OCI-LY1 (cell line): ENCODE measurements around the gene INPP4A.

Source experiments
- H2AFZ ChIP-seq: fragments of 200-600 bp; sonication (generic), shearing (Covaris generic); 2 replicates; pipeline ENCODE4 v1.6.0; 2014; ENCODE audit warnings: antibody characterized with exemption, mild to moderate bottlenecking, low read length
- H3F3A ChIP-seq: fragments of 200-600 bp; sonication (generic), shearing (Covaris generic); 2 replicates; pipeline ENCODE4 v1.6.0; 2014; ENCODE audit warnings: mild to moderate bottlenecking, antibody characterized with exemption, low read length, moderate library complexity; ENCODE audit not compliant: insufficient read depth
- H3K27ac ChIP-seq: fragments of 200-600 bp; sonication (generic); 2 replicates; pipeline ENCODE4 v1.5.1; 2014; ENCODE audit warnings: low read length, mixed run types, mild to moderate bottlenecking, low read depth; ENCODE audit not compliant: poor library complexity, severe bottlenecking
- H3K27me3 ChIP-seq: fragments of 200-600 bp; sonication (generic); 2 replicates; pipeline ENCODE4 v1.6.0; 2014; ENCODE audit warnings: antibody characterized with exemption, mild to moderate bottlenecking, low read length, moderate library complexity; ENCODE audit not compliant: insufficient read depth
- H3K36me3 ChIP-seq: fragments of 200-600 bp; sonication (generic); 2 replicates; pipeline ENCODE4 v1.6.1; 2014; ENCODE audit warnings: mild to moderate bottlenecking, antibody characterized with exemption, low read length, moderate library complexity, mixed read lengths; ENCODE audit not compliant: insufficient read depth
- H3K4me1 ChIP-seq: fragments of 200-600 bp; sonication (generic); 2 replicates; pipeline ENCODE4 v1.5.1; 2014; ENCODE audit warnings: mild to moderate bottlenecking, low read length, moderate library complexity; ENCODE audit not compliant: insufficient read depth, severe bottlenecking
- H3K4me2 ChIP-seq: fragments of 200-600 bp; sonication (generic), shearing (Covaris generic); 2 replicates; pipeline ENCODE4 v1.6.1; 2014; ENCODE audit warnings: low read length
- H3K4me3 ChIP-seq: fragments of 200-600 bp; sonication (generic); 2 replicates; pipeline ENCODE4 v1.5.1; 2014; ENCODE audit warnings: low read length, low read depth, mild to moderate bottlenecking, mixed read lengths; ENCODE audit not compliant: poor library complexity, severe bottlenecking
- H3K79me2 ChIP-seq: fragments of 200-600 bp; shearing (Covaris generic); 2 replicates; pipeline ENCODE4 v1.6.1; 2016; ENCODE audit warnings: mixed run types, low read length, mixed read lengths; ENCODE audit not compliant: insufficient read depth
- H3K9ac ChIP-seq: fragments of 200-600 bp; sonication (generic), shearing (Covaris generic); 2 replicates; pipeline ENCODE4 v1.6.1; 2014; ENCODE audit warnings: mild to moderate bottlenecking, low read length, mixed read lengths
- H3K9me2 ChIP-seq: fragments of 200-600 bp; sonication (generic), shearing (Covaris generic); 2 replicates; pipeline ENCODE4 v1.6.1; 2014; ENCODE audit warnings: low read depth, mild to moderate bottlenecking, low read length, mixed read lengths
- H3K9me3 ChIP-seq: fragments of 200-600 bp; shearing (Covaris generic); 2 replicates; pipeline ENCODE4 v1.6.1; 2014; ENCODE audit warnings: low read length, mixed read lengths
- H4K20me1 ChIP-seq: fragments of 200-600 bp; sonication (generic), shearing (Covaris generic); 2 replicates; pipeline ENCODE4 v1.6.0; 2016; ENCODE audit warnings: mild to moderate bottlenecking, low read length; ENCODE audit not compliant: insufficient read depth
- EZH2 ChIP-seq: fragments of 200-600 bp; sonication (generic), shearing (Covaris generic); IDR thresholded peaks from 2 replicates; pipeline ENCODE4 v1.8.0; 2017; ENCODE audit warnings: borderline replicate concordance, mixed run types, mild to moderate bottlenecking, antibody characterized with exemption, low read length, moderate library complexity, mixed read lengths
- TF ChIP-seq, protein P1 (sequence below): fragments of 200-600 bp; sonication (generic), shearing (Covaris generic); IDR thresholded peaks from 2 replicates; pipeline ENCODE4 v1.5.1; 2017; ENCODE audit warnings: mild to moderate bottlenecking, antibody characterized with exemption, low read length, moderate library complexity, mixed read lengths

The INPP4A gene

DNA sequence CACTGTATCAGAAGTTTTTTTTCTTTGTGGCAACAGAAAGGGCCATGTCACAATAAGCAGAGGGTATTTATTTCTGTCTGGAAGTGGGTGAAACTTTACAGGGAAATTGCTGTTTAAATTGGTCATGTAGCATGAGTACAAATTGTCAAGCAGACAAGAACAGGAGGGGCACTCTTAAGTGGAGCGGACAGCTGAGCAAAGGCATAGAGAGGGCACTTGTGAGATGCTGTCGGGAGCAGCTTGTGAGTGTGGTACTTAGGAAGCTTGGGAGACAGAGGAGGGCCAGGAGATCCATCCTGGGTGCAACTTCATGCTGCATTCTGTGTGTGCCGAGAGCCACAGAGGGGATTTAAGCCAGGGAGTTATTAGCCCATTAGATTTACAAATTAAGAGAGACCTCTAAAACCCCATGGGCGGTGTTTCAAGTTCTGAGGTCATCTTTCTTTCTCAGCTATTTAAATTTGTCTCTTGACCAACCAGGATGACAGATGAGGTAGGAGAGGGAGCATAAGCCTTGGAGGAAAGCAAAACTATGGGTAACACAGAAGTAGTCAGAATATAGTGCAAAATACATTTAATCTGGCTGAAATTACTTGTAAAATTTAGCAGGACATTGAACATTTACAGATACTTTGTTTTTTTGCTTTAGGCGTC lies 30.4 kb downstream of the INPP4A start:
- Histone ChIP-seq H3K27me3 (no peaks in the 10 kb centered on the region; the same call in 1 of the 2 replicates), H3K4me1 (no peaks in the 10 kb centered on the region), H3K27ac (no peak overlapping the region), H3F3A (no peaks in the 10 kb centered on the region), H3K9me2 (no peaks in the 10 kb centered on the region), H3K79me2 (no peaks in the 10 kb centered on the region), H3K9me3 (no peaks in the 10 kb centered on the region), H2AFZ (no peak overlapping the region), H3K4me2 (no peak overlapping the region), H3K9ac (no peak overlapping the region), H4K20me1 (no peaks in the 10 kb centered on the region), H3K4me3 (no peak overlapping the region), H3K36me3 (no peaks in the 10 kb centered on the region)
- TF ChIP-seq, protein P1, sequence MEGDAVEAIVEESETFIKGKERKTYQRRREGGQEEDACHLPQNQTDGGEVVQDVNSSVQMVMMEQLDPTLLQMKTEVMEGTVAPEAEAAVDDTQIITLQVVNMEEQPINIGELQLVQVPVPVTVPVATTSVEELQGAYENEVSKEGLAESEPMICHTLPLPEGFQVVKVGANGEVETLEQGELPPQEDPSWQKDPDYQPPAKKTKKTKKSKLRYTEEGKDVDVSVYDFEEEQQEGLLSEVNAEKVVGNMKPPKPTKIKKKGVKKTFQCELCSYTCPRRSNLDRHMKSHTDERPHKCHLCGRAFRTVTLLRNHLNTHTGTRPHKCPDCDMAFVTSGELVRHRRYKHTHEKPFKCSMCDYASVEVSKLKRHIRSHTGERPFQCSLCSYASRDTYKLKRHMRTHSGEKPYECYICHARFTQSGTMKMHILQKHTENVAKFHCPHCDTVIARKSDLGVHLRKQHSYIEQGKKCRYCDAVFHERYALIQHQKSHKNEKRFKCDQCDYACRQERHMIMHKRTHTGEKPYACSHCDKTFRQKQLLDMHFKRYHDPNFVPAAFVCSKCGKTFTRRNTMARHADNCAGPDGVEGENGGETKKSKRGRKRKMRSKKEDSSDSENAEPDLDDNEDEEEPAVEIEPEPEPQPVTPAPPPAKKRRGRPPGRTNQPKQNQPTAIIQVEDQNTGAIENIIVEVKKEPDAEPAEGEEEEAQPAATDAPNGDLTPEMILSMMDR = no peak
- TF ChIP-seq EZH2 = no peak

DNA sequence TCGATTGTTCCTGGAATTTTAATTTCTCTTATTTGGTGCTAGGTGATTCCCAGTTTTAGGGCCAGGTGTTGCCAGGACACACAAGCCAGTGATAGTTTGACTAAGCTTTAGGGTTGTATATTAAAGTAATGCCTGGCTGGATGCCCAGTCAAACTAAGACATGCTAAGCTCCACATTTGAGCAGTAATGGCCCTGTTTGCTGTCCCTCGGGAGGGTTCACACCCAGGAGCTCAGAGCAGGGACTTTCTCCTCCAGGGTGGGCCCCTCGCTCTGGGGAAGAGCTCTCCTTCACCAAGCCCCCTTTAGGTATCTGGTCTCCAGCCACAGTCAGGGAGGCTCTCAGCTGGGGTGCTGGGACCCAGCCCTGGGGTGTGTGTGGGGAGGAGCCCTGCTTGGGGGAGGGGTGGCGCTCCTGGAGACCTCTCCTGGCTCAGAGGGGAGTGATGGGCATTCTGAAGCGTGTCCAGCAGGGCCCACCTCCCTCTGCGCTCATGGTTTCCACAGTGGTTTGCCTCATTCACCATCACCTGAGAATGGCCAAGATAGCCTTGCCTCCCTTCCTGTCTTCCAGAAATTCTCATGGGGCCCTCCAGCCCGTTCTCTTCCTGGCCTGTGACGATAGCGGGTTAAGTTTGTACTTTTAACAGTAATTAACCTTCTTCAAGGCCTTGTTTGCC lies 31.7 kb downstream of the INPP4A start:
- TF ChIP-seq, protein P1 = no peak
- TF ChIP-seq EZH2 = no peak
- Histone ChIP-seq H3K36me3 (no peaks in the 10 kb centered on the region), H3K4me2 (no peak overlapping the region), H3K4me1 (no peaks in the 10 kb centered on the region), H3K27me3 (no peaks in the 10 kb centered on the region; the same call in 1 of the 2 replicates), H3K9me3 (no peaks in the 10 kb centered on the region), H3K4me3 (no peak overlapping the region), H3K27ac (no peak overlapping the region), H3K9me2 (no peaks in the 10 kb centered on the region), H3F3A (no peaks in the 10 kb centered on the region), H3K9ac (no peak overlapping the region), H3K79me2 (no peaks in the 10 kb centered on the region), H4K20me1 (no peaks in the 10 kb centered on the region), H2AFZ (no peak overlapping the region)

DNA sequence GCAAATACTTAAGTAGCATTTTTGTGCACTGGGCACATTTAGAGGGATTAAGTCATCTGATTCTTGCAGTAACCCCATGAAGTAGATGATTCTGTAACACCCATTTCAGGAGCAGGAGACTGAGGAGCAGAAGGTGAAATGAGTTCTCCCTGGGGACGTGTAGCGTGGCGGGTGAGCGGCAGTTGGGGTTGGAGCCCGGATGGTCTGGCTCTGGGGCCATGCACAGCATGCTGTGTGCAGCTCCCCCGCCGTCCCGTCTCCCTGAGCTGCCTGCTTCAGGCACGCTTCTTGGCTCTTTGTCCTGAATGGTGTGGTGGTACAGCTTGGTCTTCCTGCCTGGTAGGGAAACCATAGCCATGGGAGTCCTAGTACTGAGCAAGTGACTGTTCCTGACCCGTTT lies 32.4 kb downstream of the INPP4A start:
- Histone ChIP-seq H3K4me1 (no peaks in the 10 kb centered on the region), H3K27ac (no peak overlapping the region), H3K27me3 (no peaks in the 10 kb centered on the region; the same call in 1 of the 2 replicates), H3K9ac (no peak overlapping the region), H4K20me1 (no peaks in the 10 kb centered on the region), H2AFZ (no peak overlapping the region), H3K9me3 (no peaks in the 10 kb centered on the region), H3K4me3 (no peak overlapping the region), H3K4me2 (no peak overlapping the region), H3K79me2 (no peaks in the 10 kb centered on the region), H3K9me2 (no peaks in the 10 kb centered on the region), H3K36me3 (no peaks in the 10 kb centered on the region), H3F3A (no peaks in the 10 kb centered on the region)
- no peak for TF ChIP-seq EZH2
- TF ChIP-seq, protein P1 = no peak
